Retinal pigment epithelial cell (primary cell): Measurements from ENCODE around the gene ASPN.

ENCODE experiments used
- DNase-seq: peaks from one replicate; pipeline ENCODE4 v3.0.0-alpha.2; 2010; ENCODE audit warnings: low read depth
- H3K4me3 ChIP-seq: 2 replicates; pipeline ENCODE4 v1.5.1; 2011; ENCODE audit warnings: mild to moderate bottlenecking, low read length, control low read depth, moderate library complexity
- CTCF ChIP-seq: conservative IDR thresholded peaks from 2 replicates; pipeline ENCODE4 v1.5.1; 2011; ENCODE audit warnings: low read depth, low read length, control low read depth, inconsistent platforms

ASPN gene

GRCh38 chr9:92513349-92513748 lies 31.0 kb upstream of the ASPN start:
- no peak overlapping the region for H3K4me3 ChIP-seq
- no peak for DNase-seq
- no peak for TF ChIP-seq CTCF

- TF ChIP-seq CTCF = no peak
- no peak for DNase-seq
- H3K4me3 ChIP-seq = no peak overlapping the region
Observed at GRCh38 chr9:92512622-92513021, 30.3 kb upstream of the ASPN start.

GRCh38 chr9:92510747-92511146 lies 28.4 kb upstream of the ASPN start:
- DNase-seq = no peak
- TF ChIP-seq CTCF = no peak
- H3K4me3 ChIP-seq = no peak overlapping the region

- no peak overlapping the region for H3K4me3 ChIP-seq
- no peak for TF ChIP-seq CTCF
- no peak for DNase-seq
Observed at GRCh38 chr9:92509050-92509449, 26.7 kb upstream of the ASPN start.

- no peak for DNase-seq
- no peak overlapping the region for H3K4me3 ChIP-seq
- TF ChIP-seq CTCF = no peak
Observed at GRCh38 chr9:92508018-92508820, 25.9 kb upstream of the ASPN start.

- H3K4me3 ChIP-seq = no peak overlapping the region
- DNase-seq = no peak
- TF ChIP-seq CTCF = no peak
Observed at GRCh38 chr9:92507496-92507895, 25.2 kb upstream of the ASPN start.

- DNase-seq = no peak
- no peak for TF ChIP-seq CTCF
Observed at GRCh38 chr9:92507005-92507404, 24.7 kb upstream of the ASPN start.

More at GRCh38 chr9:92507005-92507404, 24.7 kb upstream of the ASPN start:
- H3K4me3 ChIP-seq = no peak overlapping the region
